GM12892 (cell line): ENCODE measurements around the gene MYO15A.

Experiments
- POLR2A ChIP-seq: IDR thresholded peaks from 2 replicates; pipeline ENCODE4 v1.6.1; 2011; ENCODE audit warnings: low read depth, low read length, control low read depth
- TAF1 ChIP-seq: IDR thresholded peaks from 2 replicates; pipeline ENCODE4 v1.6.1; 2011; ENCODE audit warnings: low read depth, mild to moderate bottlenecking, control low read depth, low read length, borderline replicate concordance

DNA sequence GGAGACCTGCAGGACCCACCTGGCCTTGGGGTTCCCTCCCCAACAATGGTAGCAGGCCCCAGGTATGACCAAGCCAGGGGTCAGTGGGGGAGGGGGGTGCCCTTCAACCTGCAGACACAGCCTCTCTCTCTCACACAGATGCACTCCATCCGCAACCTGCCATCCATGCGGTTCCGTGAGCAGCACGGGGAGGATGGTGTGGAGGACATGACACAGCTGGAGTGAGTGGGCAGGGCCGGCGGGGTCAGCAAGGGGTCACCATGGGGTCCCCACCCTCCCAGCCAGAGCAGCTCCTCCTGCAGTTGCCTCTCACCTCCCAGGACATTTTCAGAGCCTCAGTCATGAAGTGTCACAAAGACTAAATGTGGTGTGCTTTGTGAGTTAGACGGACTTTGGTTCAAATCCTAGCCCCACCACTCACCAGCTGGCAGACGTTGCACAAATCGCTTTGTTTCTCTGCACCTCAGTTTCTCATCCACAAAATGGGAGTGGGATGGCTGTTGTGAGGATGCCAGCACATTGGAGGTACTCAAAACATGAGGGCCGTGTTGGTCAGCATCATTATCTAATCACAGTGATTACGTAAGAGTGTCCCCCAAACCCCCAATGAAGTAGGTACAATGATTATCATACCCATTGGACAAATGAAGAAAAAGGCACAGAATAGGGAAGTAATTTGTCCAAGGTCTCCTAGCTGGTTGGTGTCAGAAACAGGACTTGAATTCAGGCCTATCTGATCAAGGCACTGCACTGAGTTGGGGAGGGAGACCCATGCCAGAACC is 16.0 kb downstream of the MYO15A start:
- no peak for TF ChIP-seq POLR2A
- no peak for TF ChIP-seq TAF1
